ENCODE data around the gene TMEM239. TPM values are rescaled to one million over a fixed set of nuclear protein-coding genes. Genes with fewer than 3 reads are reported as not detected.
"Not testable (repeated sequence)": the region's sequence is repeated elsewhere in the genome, so short reads cannot be mapped to it uniquely, and the experiment has no call there.

TMEM239 gene
- polyA plus RNA-seq (2013, experiment 1 of 2) = not detected
- polyA plus RNA-seq (2013, experiment 2 of 2) = not detected

DNA sequence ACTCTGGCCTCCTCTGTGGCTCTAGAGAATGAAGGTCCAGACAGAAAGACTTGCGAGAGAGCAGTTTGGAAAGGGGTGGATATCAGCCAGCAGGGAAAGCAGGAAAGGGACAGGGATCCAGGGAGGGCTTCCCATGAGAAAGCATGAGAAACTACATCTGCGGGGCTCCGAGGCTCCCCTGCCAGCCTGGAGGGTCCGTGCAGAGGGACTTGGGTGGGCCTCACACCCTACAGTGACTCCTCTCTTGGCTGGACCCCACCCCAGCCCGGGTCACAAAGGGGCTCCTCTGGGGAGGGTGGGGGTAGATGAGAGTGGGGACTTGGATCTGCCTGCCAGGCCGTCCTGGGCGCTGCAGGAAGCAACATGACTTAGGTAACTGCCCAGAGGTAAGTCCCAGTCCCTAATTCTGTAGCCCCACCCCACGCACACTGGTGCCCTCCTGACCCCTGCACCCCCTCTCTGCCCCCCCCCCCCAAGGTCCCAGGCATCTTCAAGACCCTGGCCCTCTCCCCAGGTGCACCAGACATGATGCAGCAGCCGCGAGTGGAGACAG is at the start of gene TMEM239:
TMEM239 (plus strand) TSS at position 335 of the 553 bp plus-strand sequence; CDS start at position 526, 191 bp downstream.
- Histone ChIP-seq H3K9me3 (ENCODE audit: control insufficient read depth, low read length) (peaks cover 15% of the 10 kb centered on the region), H3K4me1 (ENCODE audit: control insufficient read depth, insufficient read depth, low read length, poor library complexity, severe bottlenecking) (peaks cover 12% of the 10 kb centered on the region), H3K36me3 (ENCODE audit: control insufficient read depth, insufficient read depth, low read length) (no peaks in the 10 kb centered on the region), H3K4me3 (ENCODE audit: extremely low read depth, insufficient read depth, low read length, poor library complexity, severe bottlenecking) (no peak within 1 kb of the TSS), H3K27ac (ENCODE audit: low read depth, low read length, severe bottlenecking) (no peak within 1 kb of the TSS)
- 86 to 98% methylated on average over 5 to 8 of the region's 10 CpGs for WGBS, 2 experiments (ENCODE audit: insufficient coverage in 2 of 2)

DNA sequence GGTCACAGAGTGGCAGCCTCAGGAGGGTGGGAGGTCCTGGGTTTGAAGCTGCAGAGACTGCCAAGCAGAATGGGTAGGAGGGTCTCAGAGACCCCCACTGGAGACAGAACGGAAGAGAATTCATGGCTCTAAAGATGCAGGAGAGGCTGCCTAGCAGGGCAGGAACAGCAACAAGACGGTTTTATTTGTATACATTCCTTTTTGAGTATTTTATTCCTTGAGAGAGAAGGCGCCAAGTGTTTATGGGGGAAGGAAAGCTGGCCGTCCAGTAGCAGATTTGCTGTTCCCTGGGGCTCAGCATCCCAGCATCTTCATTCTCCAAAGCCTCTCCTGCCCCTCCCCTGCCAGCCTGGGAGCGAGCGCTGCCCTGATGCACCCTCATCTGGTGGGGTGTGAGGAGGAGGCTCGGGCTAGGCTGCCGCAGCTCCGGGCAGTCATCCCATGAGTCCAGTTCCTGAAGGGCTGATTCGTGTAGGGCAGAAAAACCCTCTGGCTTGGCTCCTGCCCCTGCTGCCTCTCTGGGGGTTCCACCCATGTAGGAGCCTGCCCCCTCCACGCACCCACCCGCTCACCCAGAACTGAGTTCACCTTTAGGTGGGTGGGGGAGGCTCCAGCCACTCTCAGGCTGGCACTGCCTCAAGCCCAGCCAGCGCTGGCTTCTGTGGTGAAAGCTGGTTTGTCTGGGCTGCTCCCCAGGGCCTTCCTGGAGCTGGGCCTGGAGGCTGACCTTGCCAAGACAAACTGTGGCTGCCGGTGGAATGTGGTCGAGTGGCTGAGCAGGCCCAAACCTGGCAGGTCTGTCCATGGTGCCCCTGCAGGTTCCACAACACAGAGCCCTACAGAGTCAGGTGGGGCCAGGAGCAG is 48.2 kb upstream of the TMEM239 start:
- H3K36me3 ChIP-seq (ENCODE audit: control insufficient read depth, insufficient read depth, low read length) = no peaks in the 10 kb centered on the region
- H3K4me1 ChIP-seq (ENCODE audit: control insufficient read depth, insufficient read depth, low read length, poor library complexity, severe bottlenecking) = no peaks in the 10 kb centered on the region
- no peaks in the 10 kb centered on the region for H3K9me3 ChIP-seq (ENCODE audit: control insufficient read depth, low read length)
- no peak overlapping the region for H3K4me3 ChIP-seq (ENCODE audit: extremely low read depth, insufficient read depth, low read length, poor library complexity, severe bottlenecking)
- H3K27ac ChIP-seq (ENCODE audit: low read depth, low read length, severe bottlenecking) = no peak overlapping the region
- WGBS, 2 experiments (ENCODE audit: insufficient coverage in 2 of 2) = 78 to 83% methylated on average over 8 to 11 of the region's 15 CpGs

DNA sequence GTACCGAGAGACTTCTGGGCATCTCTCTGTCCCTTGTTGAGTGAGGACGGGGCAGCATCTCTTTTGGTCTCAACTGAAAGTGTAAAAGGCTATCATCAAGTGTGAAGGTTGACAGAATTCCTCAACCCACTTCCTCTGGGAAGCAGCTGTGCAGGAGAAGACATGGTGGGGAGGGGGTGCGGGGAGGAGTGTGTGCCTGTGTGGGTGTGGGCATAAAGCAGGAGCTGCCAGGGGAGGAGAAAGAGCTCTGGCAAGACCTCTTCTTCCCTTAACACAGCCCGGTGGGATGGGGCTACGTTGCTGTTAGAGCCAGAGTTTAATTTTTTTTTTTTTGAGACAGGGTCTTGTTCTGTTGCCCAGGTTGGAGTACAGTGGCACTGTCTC is 47.5 kb upstream of the TMEM239 start:
- Histone ChIP-seq H3K36me3 (ENCODE audit: control insufficient read depth, insufficient read depth, low read length) (no peaks in the 10 kb centered on the region), H3K9me3 (ENCODE audit: control insufficient read depth, low read length) (no peaks in the 10 kb centered on the region), H3K4me3 (ENCODE audit: extremely low read depth, insufficient read depth, low read length, poor library complexity, severe bottlenecking) (no peak overlapping the region), H3K4me1 (ENCODE audit: control insufficient read depth, insufficient read depth, low read length, poor library complexity, severe bottlenecking) (no peaks in the 10 kb centered on the region), H3K27ac (ENCODE audit: low read depth, low read length, severe bottlenecking) (no peak overlapping the region)
- 81% methylated on average over 3 of the region's 5 CpGs; no CpG with 5 or more reads in 1 of the 2 experiments for WGBS, 2 experiments (ENCODE audit: insufficient coverage in 2 of 2)

DNA sequence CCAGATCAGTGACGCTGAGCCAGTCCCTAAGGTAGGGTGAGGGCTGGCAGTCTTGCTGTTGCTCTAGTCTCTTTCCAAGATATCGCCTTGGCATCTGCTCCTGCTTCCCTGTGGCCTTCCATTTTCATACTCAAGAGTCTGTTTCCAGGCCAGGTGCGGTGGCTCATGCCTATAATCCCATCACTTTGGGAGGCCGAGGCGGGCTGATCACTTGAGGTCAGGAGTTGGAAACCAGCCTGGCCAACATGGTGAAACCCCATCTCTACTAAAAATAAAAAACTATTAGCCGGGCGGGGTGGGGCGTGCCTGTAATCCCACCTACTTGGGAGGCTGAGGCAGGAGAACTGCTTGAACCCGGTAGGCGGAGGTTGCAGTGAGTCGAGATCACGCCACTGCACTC is 46.1 kb upstream of the TMEM239 start:
- 88 to 98% methylated on average over 8 to 11 of the region's 12 CpGs for WGBS, 2 experiments (ENCODE audit: insufficient coverage in 2 of 2)
- H3K4me1 ChIP-seq (ENCODE audit: control insufficient read depth, insufficient read depth, low read length, poor library complexity, severe bottlenecking); H3K9me3 ChIP-seq (ENCODE audit: control insufficient read depth, low read length); H3K4me3 ChIP-seq (ENCODE audit: extremely low read depth, insufficient read depth, low read length, poor library complexity, severe bottlenecking); H3K27ac ChIP-seq (ENCODE audit: low read depth, low read length, severe bottlenecking); H3K36me3 ChIP-seq (ENCODE audit: control insufficient read depth, insufficient read depth, low read length): not testable (repeated sequence)

DNA sequence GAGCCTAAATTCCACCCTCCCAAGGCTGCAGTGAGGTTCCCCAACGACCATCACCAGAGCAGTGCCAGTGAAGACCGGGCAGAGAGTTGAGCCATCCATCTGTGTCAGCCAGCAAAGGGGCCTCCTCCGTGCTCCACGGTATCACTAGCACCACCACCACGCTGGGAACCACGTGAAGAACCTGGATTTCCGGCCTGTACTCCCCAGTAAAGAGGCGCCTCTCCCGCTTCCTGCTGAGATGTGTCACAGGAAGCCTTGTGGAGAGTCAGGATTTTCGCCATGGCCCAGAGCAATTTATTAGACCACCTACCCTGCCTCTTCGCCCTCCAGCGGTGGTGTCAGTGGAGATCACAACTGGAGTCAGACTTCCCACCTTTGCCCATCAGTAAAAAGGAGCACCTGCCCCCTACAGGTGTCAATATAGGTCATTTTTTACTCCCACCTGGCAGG is 44.5 kb upstream of the TMEM239 start:
- Histone ChIP-seq H3K27ac (ENCODE audit: low read depth, low read length, severe bottlenecking) (no peak overlapping the region), H3K36me3 (ENCODE audit: control insufficient read depth, insufficient read depth, low read length) (no peaks in the 10 kb centered on the region), H3K9me3 (ENCODE audit: control insufficient read depth, low read length) (no peaks in the 10 kb centered on the region), H3K4me3 (ENCODE audit: extremely low read depth, insufficient read depth, low read length, poor library complexity, severe bottlenecking) (no peak overlapping the region), H3K4me1 (ENCODE audit: control insufficient read depth, insufficient read depth, low read length, poor library complexity, severe bottlenecking) (no peaks in the 10 kb centered on the region)
- WGBS, 2 experiments (ENCODE audit: insufficient coverage in 2 of 2) = 73 to 77% methylated on average over 9 of the region's 12 CpGs

DNA sequence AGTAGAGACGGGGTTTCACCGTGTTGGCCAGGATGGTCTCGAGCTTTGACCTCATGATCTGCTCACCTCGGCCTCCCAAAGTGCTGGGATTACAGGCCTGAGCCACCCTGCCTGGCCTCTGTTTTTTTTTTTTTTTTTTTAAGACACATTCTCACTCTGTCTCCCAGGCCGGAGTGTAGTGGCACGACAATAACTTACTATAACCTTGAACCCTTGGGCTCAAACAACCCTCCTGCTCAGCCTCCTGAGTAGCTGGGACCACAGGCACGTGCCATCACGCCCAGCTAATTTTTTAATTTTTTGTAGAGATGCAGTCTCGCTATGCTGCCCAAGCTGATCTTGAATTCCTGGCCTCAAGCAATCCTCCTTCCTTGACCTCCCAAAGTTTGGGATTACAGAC is 42.4 kb upstream of the TMEM239 start:
- Histone ChIP-seq H3K27ac (ENCODE audit: low read depth, low read length, severe bottlenecking) (no peak overlapping the region), H3K36me3 (ENCODE audit: control insufficient read depth, insufficient read depth, low read length) (no peaks in the 10 kb centered on the region), H3K4me1 (ENCODE audit: control insufficient read depth, insufficient read depth, low read length, poor library complexity, severe bottlenecking) (no peaks in the 10 kb centered on the region), H3K4me3 (ENCODE audit: extremely low read depth, insufficient read depth, low read length, poor library complexity, severe bottlenecking) (no peak overlapping the region), H3K9me3 (ENCODE audit: control insufficient read depth, low read length) (no peaks in the 10 kb centered on the region)
- WGBS, 2 experiments (ENCODE audit: insufficient coverage in 2 of 2) = 90 to 93% methylated on average over 6 to 8 of the region's 9 CpGs

DNA sequence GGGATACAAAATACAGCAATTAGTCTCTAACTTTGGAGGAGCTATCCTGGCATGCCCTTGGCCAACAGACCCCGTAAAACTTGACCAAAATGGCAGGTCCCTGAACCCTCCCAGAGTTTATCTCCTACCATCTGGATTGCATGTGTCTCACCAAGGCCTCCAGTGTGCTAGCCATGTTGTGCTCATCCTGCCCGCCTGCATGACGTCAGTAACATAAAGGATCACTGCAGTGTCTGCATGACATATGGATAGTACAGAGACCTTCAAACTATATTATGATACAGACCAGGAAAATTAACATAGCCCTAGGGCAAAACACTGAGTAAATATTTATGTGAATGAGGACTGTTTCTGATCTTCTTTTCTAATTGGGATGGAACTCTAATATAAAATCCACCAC is 41.0 kb upstream of the TMEM239 start:
- WGBS, 2 experiments (ENCODE audit: insufficient coverage in 2 of 2) = 80 to 100% methylated on average over 1 to 3 of the region's 3 CpGs
- Histone ChIP-seq H3K4me3 (ENCODE audit: extremely low read depth, insufficient read depth, low read length, poor library complexity, severe bottlenecking) (no peak overlapping the region), H3K36me3 (ENCODE audit: control insufficient read depth, insufficient read depth, low read length) (no peaks in the 10 kb centered on the region), H3K9me3 (ENCODE audit: control insufficient read depth, low read length) (no peaks in the 10 kb centered on the region), H3K4me1 (ENCODE audit: control insufficient read depth, insufficient read depth, low read length, poor library complexity, severe bottlenecking) (no peaks in the 10 kb centered on the region), H3K27ac (ENCODE audit: low read depth, low read length, severe bottlenecking) (no peak overlapping the region)

DNA sequence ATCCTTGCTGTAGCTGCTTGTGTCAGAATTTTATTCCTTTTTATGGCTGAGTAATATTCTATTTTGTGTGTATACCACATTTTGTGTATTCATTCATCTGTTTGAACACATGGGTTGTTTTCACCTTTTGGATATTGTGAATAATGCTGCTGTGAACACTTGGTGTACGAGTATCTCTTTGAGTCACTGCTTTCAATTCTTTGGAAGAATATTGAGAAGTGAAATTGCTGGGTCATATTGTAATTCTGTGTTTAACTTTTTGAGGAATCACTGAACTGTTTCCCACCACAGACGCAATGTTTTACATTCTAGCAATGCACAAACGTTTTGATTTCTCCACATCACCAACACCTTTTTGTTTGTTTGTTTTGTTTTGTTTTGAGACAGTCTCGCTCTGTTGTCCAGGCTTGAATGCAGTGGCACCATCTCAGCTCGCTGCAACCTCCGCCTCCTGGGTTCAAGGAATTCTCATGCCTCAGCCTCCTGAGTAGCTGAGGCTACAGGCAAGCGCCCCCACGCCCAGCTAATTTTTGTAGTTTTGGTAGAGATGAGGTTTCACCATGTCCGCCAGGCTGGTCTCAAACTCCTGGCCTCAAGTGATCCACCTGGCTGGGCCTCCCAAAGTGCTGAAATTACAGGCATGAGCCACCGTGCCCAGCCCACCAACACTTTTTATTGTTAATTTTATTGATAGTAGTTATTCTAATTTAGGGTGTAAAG is 37.4 kb upstream of the TMEM239 start:
- H3K9me3 ChIP-seq (ENCODE audit: control insufficient read depth, low read length) = no peaks in the 10 kb centered on the region
- H3K36me3 ChIP-seq (ENCODE audit: control insufficient read depth, insufficient read depth, low read length) = no peaks in the 10 kb centered on the region
- H3K4me3 ChIP-seq (ENCODE audit: extremely low read depth, insufficient read depth, low read length, poor library complexity, severe bottlenecking) = no peak overlapping the region
- no peak overlapping the region for H3K27ac ChIP-seq (ENCODE audit: low read depth, low read length, severe bottlenecking)
- 90 to 94% methylated on average over 6 of the region's 10 CpGs for WGBS, 2 experiments (ENCODE audit: insufficient coverage in 2 of 2)
- no peaks in the 10 kb centered on the region for H3K4me1 ChIP-seq (ENCODE audit: control insufficient read depth, insufficient read depth, low read length, poor library complexity, severe bottlenecking)

DNA sequence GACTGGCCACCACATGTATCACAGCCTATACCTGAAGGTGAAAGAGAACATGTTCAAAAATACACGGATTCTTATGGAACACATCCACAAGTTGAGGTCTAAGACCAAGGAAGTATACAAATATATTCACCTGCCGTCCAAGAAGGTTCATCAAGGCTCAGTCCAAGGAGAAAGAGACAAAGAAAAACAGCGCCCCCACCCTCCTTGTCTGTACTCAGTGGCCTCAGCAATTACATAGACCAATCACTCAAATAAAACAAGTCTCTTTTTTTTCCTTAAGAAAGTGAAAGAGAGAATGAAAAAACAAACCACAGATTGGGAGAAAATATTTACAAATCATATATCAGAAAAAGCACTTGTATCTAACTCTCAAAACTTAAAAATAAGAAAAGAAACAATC is 35.2 kb upstream of the TMEM239 start:
- Histone ChIP-seq H3K9me3 (ENCODE audit: control insufficient read depth, low read length) (no peaks in the 10 kb centered on the region), H3K4me3 (ENCODE audit: extremely low read depth, insufficient read depth, low read length, poor library complexity, severe bottlenecking) (no peak overlapping the region), H3K4me1 (ENCODE audit: control insufficient read depth, insufficient read depth, low read length, poor library complexity, severe bottlenecking) (no peaks in the 10 kb centered on the region), H3K27ac (ENCODE audit: low read depth, low read length, severe bottlenecking) (no peak overlapping the region), H3K36me3 (ENCODE audit: control insufficient read depth, insufficient read depth, low read length) (no peaks in the 10 kb centered on the region)
- 67 to 80% methylated on average over 1 of the region's 3 CpGs for WGBS, 2 experiments (ENCODE audit: insufficient coverage in 2 of 2)

DNA sequence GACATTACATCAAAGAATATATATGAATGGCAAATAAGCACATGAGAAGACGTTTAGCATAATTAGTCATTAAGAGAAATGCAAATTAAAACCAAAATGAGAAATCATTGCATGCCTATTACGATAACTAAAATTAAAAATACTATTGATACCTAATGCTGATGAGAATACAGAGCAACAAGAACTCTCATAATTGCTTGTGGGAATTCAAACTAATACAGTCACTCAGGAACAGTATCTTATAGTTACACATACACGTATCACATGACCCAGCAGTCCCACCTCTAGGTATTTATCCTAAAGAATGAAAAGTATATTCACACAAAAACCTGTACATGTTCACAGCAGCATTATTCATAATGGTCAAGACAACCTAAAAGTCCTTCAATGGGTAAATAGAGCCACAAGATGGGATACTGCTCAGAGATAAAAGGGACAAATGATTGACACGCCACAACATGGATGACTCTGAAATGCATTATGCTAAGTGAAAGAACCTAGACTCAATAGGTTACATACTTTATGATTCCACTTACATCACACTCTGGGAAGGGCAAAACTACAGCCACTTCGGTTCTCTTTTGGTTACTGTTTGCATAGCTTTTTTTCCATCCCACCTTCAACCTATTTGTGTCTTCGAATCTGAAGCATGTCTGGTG is 32.1 kb upstream of the TMEM239 start:
- 80 to 90% methylated on average over 1 to 3 of the region's 6 CpGs for WGBS, 2 experiments (ENCODE audit: insufficient coverage in 2 of 2)

More for the DNA sequence above, 32.1 kb upstream of the TMEM239 start:
- Histone ChIP-seq H3K4me3 (ENCODE audit: extremely low read depth, insufficient read depth, low read length, poor library complexity, severe bottlenecking) (no peak overlapping the region), H3K4me1 (ENCODE audit: control insufficient read depth, insufficient read depth, low read length, poor library complexity, severe bottlenecking) (no peaks in the 10 kb centered on the region), H3K36me3 (ENCODE audit: control insufficient read depth, insufficient read depth, low read length) (no peaks in the 10 kb centered on the region), H3K9me3 (ENCODE audit: control insufficient read depth, low read length) (no peaks in the 10 kb centered on the region), H3K27ac (ENCODE audit: low read depth, low read length, severe bottlenecking) (no peak overlapping the region)
